Astrocyte (in vitro differentiated cells and primary cell): Measurements from ENCODE around the gene FGF1. TPM values are rescaled to one million over a fixed set of nuclear protein-coding genes. Genes with fewer than 3 reads are reported as not detected.

Experiments
- DNase-seq: peaks from one replicate; pipeline ENCODE4 v3.0.0-alpha.2; 2010; ENCODE audit warnings: low read depth
- FAIRE-seq: peaks from 2 replicates; lab custom pipeline; 2011; peaks lifted over from hg19 to GRCh38; lab: Jason Lieb, UNC
- H2AFZ ChIP-seq: 2 replicates; pipeline ENCODE4 v1.6.0; 2012; ENCODE audit warnings: low read depth, low read length, inconsistent platforms
- H3K27ac ChIP-seq: 2 replicates; pipeline ENCODE4 v1.5.1; 2011; ENCODE audit warnings: low read depth, low read length, inconsistent platforms
- H3K27me3 ChIP-seq: 2 replicates; pipeline ENCODE4 v1.6.0; 2011; ENCODE audit warnings: low read length, inconsistent platforms; ENCODE audit not compliant: insufficient read depth
- H3K36me3 ChIP-seq: 2 replicates; pipeline ENCODE4 v1.5.1; 2011; ENCODE audit warnings: low read length, inconsistent platforms; ENCODE audit not compliant: insufficient read depth
- H3K4me1 ChIP-seq: 2 replicates; pipeline ENCODE4 v1.5.1; 2011; ENCODE audit warnings: low read length, inconsistent platforms; ENCODE audit not compliant: insufficient read depth
- H3K4me2 ChIP-seq: 2 replicates; pipeline ENCODE4 v1.6.0; 2012; ENCODE audit warnings: low read length, inconsistent platforms
- H3K4me3 ChIP-seq: 2 replicates; pipeline ENCODE4 v1.5.1; 2011; ENCODE audit warnings: low read depth, mild to moderate bottlenecking, low read length, inconsistent platforms; ENCODE audit not compliant: insufficient read depth
- H3K79me2 ChIP-seq: 2 replicates; pipeline ENCODE4 v1.6.0; 2012; ENCODE audit warnings: mild to moderate bottlenecking, low read length, inconsistent platforms; ENCODE audit not compliant: insufficient read depth
- H3K9ac ChIP-seq: 2 replicates; pipeline ENCODE4 v1.6.0; 2012; ENCODE audit warnings: mild to moderate bottlenecking, low read length, inconsistent platforms
- H3K9me3 ChIP-seq: 2 replicates; pipeline ENCODE4 v1.5.1; 2012; ENCODE audit warnings: low read depth, mild to moderate bottlenecking, low read length, inconsistent platforms; ENCODE audit not compliant: insufficient read depth
- H4K20me1 ChIP-seq: 2 replicates; pipeline ENCODE4 v1.6.0; 2012; ENCODE audit warnings: low read length, inconsistent platforms; ENCODE audit not compliant: insufficient read depth
- H3K27ac Mint-ChIP-seq: one replicate; pipeline ENCODE4 v1.8.0; 2021; ENCODE audit warnings: mild to moderate bottlenecking, mixed read lengths; ENCODE audit not compliant: unreplicated experiment
- H3K27me3 Mint-ChIP-seq: one replicate; pipeline ENCODE4 v1.8.0; 2021; ENCODE audit warnings: low read depth, mixed read lengths; ENCODE audit not compliant: unreplicated experiment
- H3K36me3 Mint-ChIP-seq: one replicate; pipeline ENCODE4 v1.8.0; 2021; ENCODE audit warnings: low read depth, mixed read lengths; ENCODE audit not compliant: unreplicated experiment
- H3K4me1 Mint-ChIP-seq: one replicate; pipeline ENCODE4 v1.8.0; 2021; ENCODE audit warnings: low read depth, mixed read lengths; ENCODE audit not compliant: unreplicated experiment
- H3K4me3 Mint-ChIP-seq: one replicate; pipeline ENCODE4 v1.8.0; 2021; ENCODE audit warnings: mild to moderate bottlenecking, moderate library complexity, mixed read lengths; ENCODE audit not compliant: unreplicated experiment
- H3K9me3 Mint-ChIP-seq: one replicate; pipeline ENCODE4 v1.8.0; 2021; ENCODE audit warnings: mild to moderate bottlenecking, mixed read lengths; ENCODE audit not compliant: unreplicated experiment
- EZH2 ChIP-seq: IDR thresholded peaks from 2 replicates; pipeline ENCODE4 v1.6.1; 2012; ENCODE audit warnings: mild to moderate bottlenecking, low read length, inconsistent platforms; ENCODE audit not compliant: insufficient read depth
- total RNA-seq: library from RNA; stranded (reverse); gene quantifications from 2 replicates; pipeline ENCODE4 v1.2.1, GENCODE V29; 2021
- TF ChIP-seq, protein P1 (sequence below): IDR thresholded peaks from 2 replicates; pipeline ENCODE4 v1.5.1; 2011; ENCODE audit warnings: low read depth, mild to moderate bottlenecking, inconsistent platforms, low read length, moderate library complexity; ENCODE audit not compliant: insufficient read depth

The FGF1 gene
- total RNA-seq, 1 donor from 2014 or later, result 70.9 TPM

DNA sequence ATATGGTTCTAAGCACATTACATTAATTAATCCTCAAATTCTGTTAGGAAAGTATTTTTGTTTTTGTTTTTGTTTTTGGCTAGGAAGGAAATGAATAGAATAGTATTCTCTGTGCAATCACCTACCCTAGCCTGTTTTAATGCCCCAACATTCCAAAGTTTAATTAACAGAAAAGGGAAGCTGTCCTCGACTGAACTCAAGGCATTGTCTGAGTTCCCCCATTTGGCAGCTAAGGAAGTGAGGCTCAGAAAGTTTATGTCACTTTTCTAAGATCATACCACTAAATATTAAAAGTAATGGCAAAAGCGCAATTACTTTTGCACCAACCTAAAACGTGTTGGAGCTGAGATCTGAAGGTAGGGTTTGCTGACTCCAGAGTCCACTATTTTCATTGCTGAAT lies 59.8 kb downstream of the FGF1 start:
- Mint-ChIP-seq H3K4me3 (no peak overlapping the region), H3K36me3 (no peaks in the 10 kb centered on the region), H3K4me1 (peaks cover 46% of the 10 kb centered on the region), H3K27ac (no peak overlapping the region), H3K9me3 (no peaks in the 10 kb centered on the region), H3K27me3 (peaks cover 3% of the 10 kb centered on the region)
- no peaks in the 10 kb centered on the region for H3K79me2 ChIP-seq
- no peak overlapping the region for H2AFZ ChIP-seq
- no peaks in the 10 kb centered on the region for H3K9me3 ChIP-seq
- TF ChIP-seq EZH2, result no peak
- TF ChIP-seq, protein P1, sequence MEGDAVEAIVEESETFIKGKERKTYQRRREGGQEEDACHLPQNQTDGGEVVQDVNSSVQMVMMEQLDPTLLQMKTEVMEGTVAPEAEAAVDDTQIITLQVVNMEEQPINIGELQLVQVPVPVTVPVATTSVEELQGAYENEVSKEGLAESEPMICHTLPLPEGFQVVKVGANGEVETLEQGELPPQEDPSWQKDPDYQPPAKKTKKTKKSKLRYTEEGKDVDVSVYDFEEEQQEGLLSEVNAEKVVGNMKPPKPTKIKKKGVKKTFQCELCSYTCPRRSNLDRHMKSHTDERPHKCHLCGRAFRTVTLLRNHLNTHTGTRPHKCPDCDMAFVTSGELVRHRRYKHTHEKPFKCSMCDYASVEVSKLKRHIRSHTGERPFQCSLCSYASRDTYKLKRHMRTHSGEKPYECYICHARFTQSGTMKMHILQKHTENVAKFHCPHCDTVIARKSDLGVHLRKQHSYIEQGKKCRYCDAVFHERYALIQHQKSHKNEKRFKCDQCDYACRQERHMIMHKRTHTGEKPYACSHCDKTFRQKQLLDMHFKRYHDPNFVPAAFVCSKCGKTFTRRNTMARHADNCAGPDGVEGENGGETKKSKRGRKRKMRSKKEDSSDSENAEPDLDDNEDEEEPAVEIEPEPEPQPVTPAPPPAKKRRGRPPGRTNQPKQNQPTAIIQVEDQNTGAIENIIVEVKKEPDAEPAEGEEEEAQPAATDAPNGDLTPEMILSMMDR, result no peak
- H3K4me3 ChIP-seq, result no peak overlapping the region
- H3K4me1 ChIP-seq, result peaks cover 26% of the 10 kb centered on the region
- H3K9ac ChIP-seq, result no peak overlapping the region
- no peak overlapping the region for H3K4me2 ChIP-seq
- no peak for FAIRE-seq
- DNase-seq, result no peak
- no peak overlapping the region for H3K27ac ChIP-seq
- H3K27me3 ChIP-seq, result no peaks in the 10 kb centered on the region
- H3K36me3 ChIP-seq, result no peaks in the 10 kb centered on the region
- H4K20me1 ChIP-seq, result no peaks in the 10 kb centered on the region

DNA sequence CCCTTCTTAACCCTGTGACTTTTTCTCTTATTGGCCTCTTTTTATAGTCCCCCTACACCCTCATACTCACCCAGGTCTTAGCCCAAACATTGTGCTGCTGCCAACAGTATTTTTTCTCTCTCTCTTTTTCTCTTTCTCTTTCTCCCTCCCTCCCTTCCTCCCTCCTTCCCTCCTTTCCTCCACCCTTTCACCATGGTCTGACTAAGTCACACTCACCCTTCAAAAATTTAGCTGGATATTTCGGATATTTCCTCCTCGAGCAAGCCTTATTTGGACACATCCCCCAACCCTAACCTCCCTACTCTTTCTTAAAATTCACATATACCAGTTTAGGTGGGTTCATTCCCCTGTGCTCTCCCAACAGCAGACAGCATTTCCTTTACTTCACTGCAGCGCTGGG lies 64.7 kb downstream of the FGF1 start:
- Mint-ChIP-seq H3K4me3 (peak overlapping the region; percentile 80), H3K4me1 (peaks cover 50% of the 10 kb centered on the region), H3K27me3 (no peaks in the 10 kb centered on the region), H3K9me3 (no peaks in the 10 kb centered on the region), H3K36me3 (no peaks in the 10 kb centered on the region), H3K27ac (peak overlapping the region; percentile 98)
- TF ChIP-seq, protein P1, result no peak
- TF ChIP-seq EZH2, result no peak
- Histone ChIP-seq H3K27me3 (no peaks in the 10 kb centered on the region), H3K4me3 (peak overlapping the region; percentile 37), H4K20me1 (no peaks in the 10 kb centered on the region), H2AFZ (peak overlapping the region; percentile 49), H3K27ac (peak overlapping the region; percentile 79), H3K9ac (peak overlapping the region; percentile 51), H3K4me1 (peaks cover 37% of the 10 kb centered on the region), H3K4me2 (peak overlapping the region; percentile 79), H3K9me3 (no peaks in the 10 kb centered on the region), H3K36me3 (no peaks in the 10 kb centered on the region), H3K79me2 (peaks cover 3% of the 10 kb centered on the region)
- DNase-seq (peak; percentile 71), FAIRE-seq (peak; percentile 65)

DNA sequence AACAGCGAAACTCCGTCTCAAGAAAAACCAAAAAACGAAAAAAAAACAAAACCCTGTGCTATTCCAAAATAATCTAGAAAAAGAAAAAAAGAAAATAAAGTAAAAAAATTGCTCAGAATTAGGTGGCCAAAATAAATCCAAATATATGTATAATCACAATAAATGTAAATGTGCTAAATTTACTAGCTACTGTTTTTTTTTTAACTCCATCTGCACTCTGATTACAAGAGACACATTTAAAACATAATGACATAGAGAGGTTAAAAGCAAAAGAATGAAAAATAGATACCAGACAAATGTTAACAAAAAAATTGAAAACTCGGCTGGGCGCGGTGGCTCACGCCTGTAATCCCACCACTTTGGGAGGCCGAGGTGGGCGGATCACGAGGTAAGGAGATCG lies 66.1 kb downstream of the FGF1 start:
- no peaks in the 10 kb centered on the region for H3K36me3 Mint-ChIP-seq
- H3K27me3 Mint-ChIP-seq, result no peaks in the 10 kb centered on the region
- FAIRE-seq (no peak), DNase-seq (no peak)
- peaks cover 26% of the 10 kb centered on the region for H3K4me1 ChIP-seq
- H3K36me3 ChIP-seq, result no peaks in the 10 kb centered on the region
- H3K9me3 ChIP-seq, result no peaks in the 10 kb centered on the region
- peak overlapping the region; percentile 80 for H3K4me3 Mint-ChIP-seq
- H3K27me3 ChIP-seq, result no peaks in the 10 kb centered on the region
- no peak overlapping the region for H3K27ac ChIP-seq
- no peak for TF ChIP-seq EZH2
- TF ChIP-seq, protein P1, result no peak
- H3K9me3 Mint-ChIP-seq, result no peaks in the 10 kb centered on the region
- no peaks in the 10 kb centered on the region for H4K20me1 ChIP-seq
- peaks cover 38% of the 10 kb centered on the region for H3K4me1 Mint-ChIP-seq
- H3K27ac Mint-ChIP-seq, result peak overlapping the region; percentile 98
- no peak overlapping the region for H2AFZ ChIP-seq
- no peak overlapping the region for H3K4me2 ChIP-seq
- H3K9ac ChIP-seq, result no peak overlapping the region
- peaks cover 3% of the 10 kb centered on the region for H3K79me2 ChIP-seq
- H3K4me3 ChIP-seq, result no peak overlapping the region
